HEK293 (cell line): ENCODE data around the gene DAZAP1.

Source experiments
- CTCF ChIA-PET: fragments of 350-600 bp; formaldehyde crosslinking; extraction: SDS; loops from one replicate; lab custom pipeline; 2021; ENCODE audit warnings: antibody characterized with exemption; lab: Yijun Ruan, JAX
- POLR2A ChIA-PET: fragments of 300-600 bp; formaldehyde crosslinking; extraction: SDS; loops from one replicate; lab custom pipeline; 2020; ENCODE audit warnings: antibody characterized with exemption, inconsistent platforms; lab: Yijun Ruan, JAX
- H3K27ac ChIP-seq: fragments of 200-500 bp; sonication (Bioruptor generic); 2 replicates; pipeline ENCODE4 v1.5.1; 2014; ENCODE audit warnings: low read depth, low read length, control low read depth, inconsistent platforms; ENCODE audit errors: extremely low read depth
- H3K36me3 ChIP-seq, 2 experiments: fragments of 200-500 bp in 1 of 2; sonication (Bioruptor generic) in 1 of 2; 1 replicate in 1 of 2; 2 replicates in 1 of 2; pipeline ENCODE4 v1.5.1; 2014 to 2017; ENCODE audit warnings: inconsistent platforms in 2 of 2, low read length in 2 of 2; ENCODE audit not compliant: control insufficient read depth in 2 of 2, insufficient read depth in 1 of 2
- H3K4me1 ChIP-seq: fragments of 200-500 bp; sonication (Bioruptor generic); 2 replicates; pipeline ENCODE4 v1.5.1; 2014; ENCODE audit warnings: mild to moderate bottlenecking, low read length, inconsistent platforms; ENCODE audit not compliant: control insufficient read depth, insufficient read depth
- H3K4me3 ChIP-seq: 2 replicates; pipeline ENCODE4 v1.5.1; 2011; ENCODE audit warnings: low read depth, mild to moderate bottlenecking, control low read depth, low read length, moderate library complexity
- H3K9me3 ChIP-seq: fragments of 200-500 bp; sonication (Bioruptor generic); 2 replicates; pipeline ENCODE4 v1.5.1; 2014; ENCODE audit warnings: low read depth, low read length, inconsistent platforms; ENCODE audit not compliant: control insufficient read depth, insufficient read depth
- GLIS2 ChIP-seq: fragments of 450-650 bp; formaldehyde crosslinking; IDR thresholded peaks from 2 replicates; pipeline ENCODE4 v1.5.1; 2016; ENCODE audit warnings: missing biosample characterization, missing genetic modification characterization
- PRDM2 ChIP-seq: fragments of 450-650 bp; formaldehyde crosslinking; IDR thresholded peaks from 2 replicates; pipeline ENCODE4 v1.5.1; 2016; ENCODE audit warnings: missing biosample characterization, missing genetic modification characterization, borderline replicate concordance
- SP2 ChIP-seq: fragments of 450-650 bp; formaldehyde crosslinking; IDR thresholded peaks from 2 replicates; pipeline ENCODE4 v1.5.1; 2016; ENCODE audit warnings: missing biosample characterization, missing genetic modification characterization
- WT1 ChIP-seq: fragments of 450-650 bp; formaldehyde crosslinking; IDR thresholded peaks from 2 replicates; pipeline ENCODE4 v1.5.1; 2016; ENCODE audit warnings: missing biosample characterization, missing genetic modification characterization
- ZBTB7A ChIP-seq: fragments of 450-650 bp; formaldehyde crosslinking; IDR thresholded peaks from 2 replicates; pipeline ENCODE4 v1.5.1; 2016; ENCODE audit warnings: low read depth, missing biosample characterization, missing genetic modification characterization
- ZEB2 ChIP-seq: fragments of 450-650 bp; formaldehyde crosslinking; IDR thresholded peaks from 2 replicates; pipeline ENCODE4 v1.5.1; 2016; ENCODE audit warnings: missing biosample characterization, missing genetic modification characterization
- ZFHX2 ChIP-seq: fragments of 450-650 bp; formaldehyde crosslinking; conservative IDR thresholded peaks from 2 replicates; pipeline ENCODE4 v1.5.1; 2016; ENCODE audit warnings: missing biosample characterization, missing genetic modification characterization
- ZNF280D ChIP-seq: fragments of 450-650 bp; formaldehyde crosslinking; IDR thresholded peaks from 2 replicates; pipeline ENCODE4 v1.5.1; 2016; ENCODE audit warnings: missing biosample characterization, missing genetic modification characterization
- ZNF302 ChIP-seq: fragments of 450-650 bp; formaldehyde crosslinking; IDR thresholded peaks from 2 replicates; pipeline ENCODE4 v1.5.1; 2016; ENCODE audit warnings: missing biosample characterization, missing genetic modification characterization, low read depth
- ZNF626 ChIP-seq: fragments of 450-650 bp; sonication (Bioruptor Pico); formaldehyde crosslinking; IDR thresholded peaks from 2 replicates; pipeline ENCODE4 v1.5.1; 2018; ENCODE audit warnings: missing biosample characterization, missing genetic modification characterization, inconsistent platforms
- ZNF76 ChIP-seq: fragments of 450-650 bp; formaldehyde crosslinking; IDR thresholded peaks from 2 replicates; pipeline ENCODE4; 2016; ENCODE audit warnings: low read depth, missing biosample characterization, missing genetic modification characterization, borderline replicate concordance
- TF ChIP-seq, protein P1 (sequence below): fragments of 450-650 bp; formaldehyde crosslinking; IDR thresholded peaks from 2 replicates; pipeline ENCODE4 v1.5.1; 2016; ENCODE audit warnings: missing biosample characterization, missing genetic modification characterization
- TF ChIP-seq, protein P2 (sequence below): fragments of 450-650 bp; formaldehyde crosslinking; IDR thresholded peaks from 2 replicates; pipeline ENCODE4 v1.5.1; 2016; ENCODE audit warnings: missing biosample characterization, missing genetic modification characterization
- TF ChIP-seq, protein P3 (sequence below): fragments of 450-650 bp; formaldehyde crosslinking; IDR thresholded peaks from 2 replicates; pipeline ENCODE4 v1.5.1; 2016; ENCODE audit warnings: missing biosample characterization, missing genetic modification characterization
- TF ChIP-seq, protein P4 (sequence below): fragments of 450-650 bp; formaldehyde crosslinking; IDR thresholded peaks from 2 replicates; pipeline ENCODE4 v1.5.1; 2016; ENCODE audit warnings: missing biosample characterization, missing genetic modification characterization, low read depth
- TF ChIP-seq, protein P5 (sequence below): fragments of 450-650 bp; formaldehyde crosslinking; IDR thresholded peaks from 2 replicates; pipeline ENCODE4 v1.5.1; 2016; ENCODE audit warnings: missing biosample characterization, missing genetic modification characterization

DAZAP1 gene

DNA sequence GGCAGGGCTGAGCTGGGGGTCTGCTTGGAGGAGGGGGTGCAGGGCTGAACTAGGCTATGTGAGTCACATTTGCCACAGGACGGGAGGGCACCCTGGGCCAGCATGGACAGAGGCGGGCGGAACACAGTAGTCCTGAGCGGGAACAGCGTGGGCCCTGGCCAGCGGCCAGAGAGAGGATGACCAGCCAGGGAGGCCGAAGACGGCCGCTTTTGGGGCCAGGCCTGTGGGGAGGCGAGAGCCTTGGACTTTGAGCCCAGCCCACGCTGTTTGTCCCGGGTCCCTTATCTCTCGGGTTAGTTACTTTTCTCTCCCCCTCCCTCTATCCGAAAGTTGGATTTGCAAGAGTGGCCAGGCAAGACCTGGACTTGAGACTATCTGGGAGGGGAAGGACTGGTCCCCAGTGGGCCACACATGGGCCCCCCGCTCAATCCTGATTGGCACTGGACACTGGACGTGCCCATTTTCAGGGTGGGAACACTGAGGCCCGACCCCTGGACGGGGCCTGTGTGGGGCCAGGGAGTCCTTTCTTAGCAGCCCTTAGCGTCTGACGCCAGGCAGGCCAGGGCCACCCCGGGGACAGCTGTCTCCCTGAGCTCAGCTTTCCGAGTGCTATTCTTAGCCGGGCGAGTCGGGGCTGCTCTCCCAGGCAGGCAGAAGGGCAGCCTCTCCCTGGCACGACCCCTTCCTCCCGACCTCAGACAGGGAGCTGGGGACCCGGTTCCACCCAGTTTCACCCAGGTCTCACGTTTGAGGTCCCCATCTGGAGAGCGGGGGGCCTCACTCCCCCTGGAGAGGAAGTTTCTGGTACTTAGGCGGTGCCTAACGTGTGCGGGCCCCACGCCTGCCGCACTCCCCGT, 6.9 kb upstream of the DAZAP1 start (continued):
- peak; percentile 41; the same call in 1 of the 2 replicates for TF ChIP-seq ZEB2 (tag by site-specific recombination)
- 0 out of 2 replicates have a peak, but pooled peaks have one; percentile 13 for TF ChIP-seq PRDM2 (tag by site-specific recombination)
- peak; percentile 37; the same call in 1 of the 2 replicates for TF ChIP-seq WT1 (tag by site-specific recombination)
- TF ChIP-seq SP2 (tag by site-specific recombination): peak; percentile 31; the same call in 1 of the 2 replicates
- 0 out of 2 replicates have a peak, but pooled peaks have one; percentile 21 for TF ChIP-seq ZNF280D (tag by site-specific recombination)
- TF ChIP-seq, protein P1, sequence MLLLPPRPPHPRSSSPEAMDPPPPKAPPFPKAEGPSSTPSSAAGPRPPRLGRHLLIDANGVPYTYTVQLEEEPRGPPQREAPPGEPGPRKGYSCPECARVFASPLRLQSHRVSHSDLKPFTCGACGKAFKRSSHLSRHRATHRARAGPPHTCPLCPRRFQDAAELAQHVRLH (tag by site-specific recombination): peak; percentile 68; the same call in 1 of the 2 replicates
- TF ChIP-seq ZNF302 (tag by site-specific recombination): no peak

- H3K9me3 ChIP-seq: no peaks in the 10 kb centered on the region
- peaks cover 0 to 21% of the 10 kb centered on the region in 2 experiments; a peak in 1 of 3 replicates for H3K36me3 ChIP-seq
- POLR2A ChIA-PET: interaction anchor here (0.6 kb wide), 1 partner anchor 80 kb away, joined by 3 read pairs; no protein-coding TSS in a partner anchor
- H3K4me1 ChIP-seq: no peaks in the 10 kb centered on the region
- H3K27ac ChIP-seq: peak within 1 kb of the TSS; percentile 42; the same call in 1 of the 2 replicates
- peak within 1 kb of the TSS; percentile 61 for H3K4me3 ChIP-seq
- CTCF ChIA-PET: no interaction called here
- TF ChIP-seq, protein P2, sequence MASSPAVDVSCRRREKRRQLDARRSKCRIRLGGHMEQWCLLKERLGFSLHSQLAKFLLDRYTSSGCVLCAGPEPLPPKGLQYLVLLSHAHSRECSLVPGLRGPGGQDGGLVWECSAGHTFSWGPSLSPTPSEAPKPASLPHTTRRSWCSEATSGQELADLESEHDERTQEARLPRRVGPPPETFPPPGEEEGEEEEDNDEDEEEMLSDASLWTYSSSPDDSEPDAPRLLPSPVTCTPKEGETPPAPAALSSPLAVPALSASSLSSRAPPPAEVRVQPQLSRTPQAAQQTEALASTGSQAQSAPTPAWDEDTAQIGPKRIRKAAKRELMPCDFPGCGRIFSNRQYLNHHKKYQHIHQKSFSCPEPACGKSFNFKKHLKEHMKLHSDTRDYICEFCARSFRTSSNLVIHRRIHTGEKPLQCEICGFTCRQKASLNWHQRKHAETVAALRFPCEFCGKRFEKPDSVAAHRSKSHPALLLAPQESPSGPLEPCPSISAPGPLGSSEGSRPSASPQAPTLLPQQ (tag by site-specific recombination): 0 out of 2 replicates have a peak, but pooled peaks have one; percentile 13
- peak; percentile 51; the same call in 1 of the 2 replicates for TF ChIP-seq GLIS2 (tag by site-specific recombination)
- TF ChIP-seq, protein P3, sequence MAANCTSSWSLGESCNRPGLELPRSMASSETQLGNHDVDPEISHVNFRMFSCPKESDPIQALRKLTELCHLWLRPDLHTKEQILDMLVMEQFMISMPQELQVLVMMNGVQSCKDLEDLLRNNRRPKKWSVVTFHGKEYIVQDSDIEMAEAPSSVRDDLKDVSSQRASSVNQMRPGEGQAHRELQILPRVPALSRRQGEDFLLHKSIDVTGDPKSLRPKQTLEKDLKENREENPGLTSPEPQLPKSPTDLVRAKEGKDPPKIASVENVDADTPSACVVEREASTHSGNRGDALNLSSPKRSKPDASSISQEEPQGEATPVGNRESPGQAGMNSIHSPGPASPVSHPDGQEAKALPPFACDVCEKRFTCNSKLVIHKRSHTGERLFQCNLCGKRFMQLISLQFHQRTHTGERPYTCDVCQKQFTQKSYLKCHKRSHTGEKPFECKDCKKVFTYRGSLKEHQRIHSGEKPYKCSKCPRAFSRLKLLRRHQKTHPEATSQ (tag by site-specific recombination): no peak
- TF ChIP-seq, protein P4, sequence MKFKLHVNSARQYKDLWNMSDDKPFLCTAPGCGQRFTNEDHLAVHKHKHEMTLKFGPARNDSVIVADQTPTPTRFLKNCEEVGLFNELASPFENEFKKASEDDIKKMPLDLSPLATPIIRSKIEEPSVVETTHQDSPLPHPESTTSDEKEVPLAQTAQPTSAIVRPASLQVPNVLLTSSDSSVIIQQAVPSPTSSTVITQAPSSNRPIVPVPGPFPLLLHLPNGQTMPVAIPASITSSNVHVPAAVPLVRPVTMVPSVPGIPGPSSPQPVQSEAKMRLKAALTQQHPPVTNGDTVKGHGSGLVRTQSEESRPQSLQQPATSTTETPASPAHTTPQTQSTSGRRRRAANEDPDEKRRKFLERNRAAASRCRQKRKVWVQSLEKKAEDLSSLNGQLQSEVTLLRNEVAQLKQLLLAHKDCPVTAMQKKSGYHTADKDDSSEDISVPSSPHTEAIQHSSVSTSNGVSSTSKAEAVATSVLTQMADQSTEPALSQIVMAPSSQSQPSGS (tag by site-specific recombination): no peak
- peak; percentile 56; the same call in 1 of the 2 replicates for TF ChIP-seq ZNF76 (tag by site-specific recombination)
- TF ChIP-seq ZBTB7A (tag by site-specific recombination): no peak
- TF ChIP-seq, protein P5, sequence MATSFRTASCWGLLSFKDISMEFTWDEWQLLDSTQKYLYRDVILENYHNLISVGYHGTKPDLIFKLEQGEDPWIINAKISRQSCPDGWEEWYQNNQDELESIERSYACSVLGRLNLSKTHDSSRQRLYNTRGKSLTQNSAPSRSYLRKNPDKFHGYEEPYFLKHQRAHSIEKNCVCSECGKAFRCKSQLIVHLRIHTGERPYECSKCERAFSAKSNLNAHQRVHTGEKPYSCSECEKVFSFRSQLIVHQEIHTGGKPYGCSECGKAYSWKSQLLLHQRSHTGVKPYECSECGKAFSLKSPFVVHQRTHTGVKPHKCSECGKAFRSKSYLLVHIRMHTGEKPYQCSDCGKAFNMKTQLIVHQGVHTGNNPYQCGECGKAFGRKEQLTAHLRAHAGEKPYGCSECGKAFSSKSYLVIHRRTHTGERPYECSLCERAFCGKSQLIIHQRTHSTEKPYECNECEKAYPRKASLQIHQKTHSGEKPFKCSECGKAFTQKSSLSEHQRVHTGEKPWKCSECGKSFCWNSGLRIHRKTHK (tag by site-specific recombination): no peak
- TF ChIP-seq ZFHX2: peak; percentile 53
- TF ChIP-seq ZNF626 (tag by site-specific recombination): no peak
Observed at GRCh38 chr19:1401138-1401888, 6.1 kb upstream of the DAZAP1 start, which contains the start of gene GAMT. Gene GAMT (minus strand): TSS chr19:1401542. CDS start chr19:1401476, 66 bp downstream.
